ENCODE data around the gene CACNA2D3. TPM values are rescaled to one million over a fixed set of nuclear protein-coding genes. Genes with fewer than 3 reads are reported as not detected.

The CACNA2D3 gene
- total RNA-seq, 1 experiment from 2014 or later, result not detected

DNA sequence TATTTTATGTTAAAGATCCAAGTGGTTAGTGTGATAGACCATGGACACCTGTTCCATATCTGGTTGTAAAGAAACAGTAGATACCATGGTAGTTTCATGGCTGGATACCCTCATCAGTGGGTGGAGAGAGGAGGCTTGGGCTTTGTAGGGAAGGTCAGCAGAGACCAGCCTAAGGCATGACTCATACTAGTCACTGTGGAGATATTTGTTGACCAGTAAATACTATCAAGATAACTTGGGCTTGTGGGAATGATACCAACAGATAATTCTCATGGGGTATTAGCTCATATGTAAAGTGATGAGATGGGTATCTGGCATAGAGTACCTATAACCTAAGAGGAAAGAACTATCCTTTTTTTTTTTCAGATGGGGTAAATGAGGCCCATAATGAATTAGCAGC, 354.5 kb downstream of the CACNA2D3 start:
- DNase-seq (no peak), ATAC-seq (no peak)
- ChIA-PET POLR2A (ENCODE audit: unreplicated experiment) (no interaction called here), CTCF (no interaction called here)
- Histone ChIP-seq H3F3A (ENCODE audit: low read length, unreplicated experiment) (no peaks in the 10 kb centered on the region), H3K9me3 (ENCODE audit: low read length) (0 out of 2 replicates have a peak, but pooled peaks cover 4% of the 10 kb centered on the region), H3K27ac (ENCODE audit: low read length) (no peak overlapping the region), H3K36me3 (ENCODE audit: low read depth, low read length) (no peaks in the 10 kb centered on the region), H3K27me3 (ENCODE audit: low read length) (no peaks in the 10 kb centered on the region), H3K4me1 (ENCODE audit: insufficient read depth, low read length) (no peaks in the 10 kb centered on the region), H2AFZ (ENCODE audit: low read length) (no peak overlapping the region), H3K4me3 (ENCODE audit: low read length) (no peak overlapping the region), H3K9me2 (replicated peaks; ENCODE audit: low read length) (no peaks in the 10 kb centered on the region), H4K20me1 (ENCODE audit: low read length) (no peaks in the 10 kb centered on the region), H3K9ac (ENCODE audit: low read length) (no peak overlapping the region), H3K79me2 (ENCODE audit: low read length) (no peaks in the 10 kb centered on the region), H3K4me2 (ENCODE audit: low read length) (no peak overlapping the region)
- TF ChIP-seq EZH2 (IDR thresholded peaks at IDR 0.05; ENCODE audit: low read length, unreplicated experiment) (no peak), EZH2phosphoT487 (IDR thresholded peaks at IDR 0.05; ENCODE audit: borderline replicate concordance, low read length) (no peak)
- TF ChIP-seq, protein P1, sequence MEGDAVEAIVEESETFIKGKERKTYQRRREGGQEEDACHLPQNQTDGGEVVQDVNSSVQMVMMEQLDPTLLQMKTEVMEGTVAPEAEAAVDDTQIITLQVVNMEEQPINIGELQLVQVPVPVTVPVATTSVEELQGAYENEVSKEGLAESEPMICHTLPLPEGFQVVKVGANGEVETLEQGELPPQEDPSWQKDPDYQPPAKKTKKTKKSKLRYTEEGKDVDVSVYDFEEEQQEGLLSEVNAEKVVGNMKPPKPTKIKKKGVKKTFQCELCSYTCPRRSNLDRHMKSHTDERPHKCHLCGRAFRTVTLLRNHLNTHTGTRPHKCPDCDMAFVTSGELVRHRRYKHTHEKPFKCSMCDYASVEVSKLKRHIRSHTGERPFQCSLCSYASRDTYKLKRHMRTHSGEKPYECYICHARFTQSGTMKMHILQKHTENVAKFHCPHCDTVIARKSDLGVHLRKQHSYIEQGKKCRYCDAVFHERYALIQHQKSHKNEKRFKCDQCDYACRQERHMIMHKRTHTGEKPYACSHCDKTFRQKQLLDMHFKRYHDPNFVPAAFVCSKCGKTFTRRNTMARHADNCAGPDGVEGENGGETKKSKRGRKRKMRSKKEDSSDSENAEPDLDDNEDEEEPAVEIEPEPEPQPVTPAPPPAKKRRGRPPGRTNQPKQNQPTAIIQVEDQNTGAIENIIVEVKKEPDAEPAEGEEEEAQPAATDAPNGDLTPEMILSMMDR (conservative IDR thresholded peaks at IDR 0.05; ENCODE audit: low read depth, low read length), result no peak
- intact Hi-C loops (cut with micrococcal nuclease), result no loop called here
- BruUV-seq (replicated peaks), result no TSS peak

DNA sequence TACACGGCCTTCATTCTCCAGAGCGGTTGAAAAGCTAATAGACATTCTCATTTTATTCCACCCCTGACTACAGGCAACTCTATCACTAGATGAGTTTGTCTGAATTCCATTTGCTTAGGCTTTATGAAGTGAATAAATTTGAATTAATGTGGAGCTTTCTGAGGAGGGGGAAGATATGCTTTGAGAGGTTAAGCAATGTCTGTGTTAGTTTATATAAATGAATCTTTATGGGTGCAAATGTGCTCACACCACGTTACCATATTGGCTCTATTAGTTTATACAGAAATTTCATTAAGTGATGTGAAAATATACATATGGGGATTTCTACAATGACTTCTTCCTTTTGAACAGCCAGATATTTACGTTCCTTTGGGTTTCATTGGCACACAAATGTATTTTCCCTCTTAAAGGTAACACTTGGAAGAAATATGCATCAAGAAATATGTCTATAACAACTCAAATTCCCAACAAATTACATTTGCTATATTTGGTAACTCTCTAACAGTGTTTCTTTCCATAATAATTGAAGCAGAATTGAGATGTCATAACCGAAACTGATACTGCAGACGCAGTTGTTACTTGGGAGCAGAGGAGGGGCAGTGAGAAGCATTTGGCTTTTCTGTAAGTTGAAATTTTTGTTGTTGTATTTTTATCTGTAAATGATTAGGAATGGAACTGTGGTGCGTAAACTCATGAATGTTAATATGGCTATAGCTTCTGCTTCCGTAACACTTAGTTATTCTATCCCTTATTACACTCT, 359.4 kb downstream of the CACNA2D3 start:
- no peaks in the 10 kb centered on the region for H3K4me1 ChIP-seq (ENCODE audit: insufficient read depth, low read length)
- no peaks in the 10 kb centered on the region for H4K20me1 ChIP-seq (ENCODE audit: low read length)
- H3K9me2 ChIP-seq (replicated peaks; ENCODE audit: low read length), result no peaks in the 10 kb centered on the region
- DNase-seq, result no peak
- H3F3A ChIP-seq (ENCODE audit: low read length, unreplicated experiment), result no peaks in the 10 kb centered on the region
- POLR2A ChIA-PET (ENCODE audit: unreplicated experiment), result no interaction called here
- CTCF ChIA-PET, result no interaction called here
- ATAC-seq, result no peak
- no peak for TF ChIP-seq EZH2 (IDR thresholded peaks at IDR 0.05; ENCODE audit: low read length, unreplicated experiment)
- TF ChIP-seq EZH2phosphoT487 (IDR thresholded peaks at IDR 0.05; ENCODE audit: borderline replicate concordance, low read length), result no peak
- TF ChIP-seq, protein P1 (conservative IDR thresholded peaks at IDR 0.05; ENCODE audit: low read depth, low read length), result no peak
- no peak overlapping the region for H2AFZ ChIP-seq (ENCODE audit: low read length)
- no peak overlapping the region for H3K9ac ChIP-seq (ENCODE audit: low read length)
- H3K9me3 ChIP-seq (ENCODE audit: low read length), result no peaks in the 10 kb centered on the region
- H3K4me2 ChIP-seq (ENCODE audit: low read length), result no peak overlapping the region
- H3K36me3 ChIP-seq (ENCODE audit: low read depth, low read length), result no peaks in the 10 kb centered on the region
- H3K4me3 ChIP-seq (ENCODE audit: low read length), result no peak overlapping the region
- H3K79me2 ChIP-seq (ENCODE audit: low read length), result no peaks in the 10 kb centered on the region
- H3K27me3 ChIP-seq (ENCODE audit: low read length), result no peaks in the 10 kb centered on the region
- no TSS peak for BruUV-seq (replicated peaks)
- intact Hi-C loops (cut with micrococcal nuclease), result no loop called here
- no peak overlapping the region for H3K27ac ChIP-seq (ENCODE audit: low read length)

DNA sequence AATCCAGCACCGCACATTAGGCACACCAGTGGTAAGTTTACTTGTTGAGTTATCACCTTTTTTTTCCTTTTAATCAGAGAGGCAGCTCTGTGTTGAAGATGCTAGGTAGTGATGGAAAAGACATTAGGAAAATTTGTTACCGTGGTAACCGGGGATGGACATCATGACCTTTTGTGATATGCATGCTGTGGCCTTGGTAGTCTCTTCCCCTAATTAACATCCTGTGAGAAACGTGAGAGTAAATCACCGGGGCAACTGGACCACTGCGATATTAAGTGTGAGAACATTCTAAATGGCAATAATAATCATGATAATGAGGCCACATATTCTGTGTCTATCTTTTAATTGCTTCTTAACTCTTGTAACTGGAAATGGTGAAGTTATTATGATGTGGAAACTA, 362.0 kb downstream of the CACNA2D3 start:
- no peaks in the 10 kb centered on the region for H4K20me1 ChIP-seq (ENCODE audit: low read length)
- H3K9me2 ChIP-seq (replicated peaks; ENCODE audit: low read length), result no peaks in the 10 kb centered on the region
- intact Hi-C loops (cut with micrococcal nuclease), result no loop called here
- DNase-seq (no peak), ATAC-seq (no peak)
- BruUV-seq (replicated peaks), result no TSS peak
- H3K9ac ChIP-seq (ENCODE audit: low read length), result no peak overlapping the region
- H3F3A ChIP-seq (ENCODE audit: low read length, unreplicated experiment), result no peaks in the 10 kb centered on the region
- CTCF ChIA-PET, result no interaction called here
- H3K36me3 ChIP-seq (ENCODE audit: low read depth, low read length), result no peaks in the 10 kb centered on the region
- no peaks in the 10 kb centered on the region for H3K4me1 ChIP-seq (ENCODE audit: insufficient read depth, low read length)
- H3K4me3 ChIP-seq (ENCODE audit: low read length), result no peak overlapping the region
- TF ChIP-seq EZH2phosphoT487 (IDR thresholded peaks at IDR 0.05; ENCODE audit: borderline replicate concordance, low read length) (no peak), EZH2 (IDR thresholded peaks at IDR 0.05; ENCODE audit: low read length, unreplicated experiment) (no peak)
- TF ChIP-seq, protein P1 (conservative IDR thresholded peaks at IDR 0.05; ENCODE audit: low read depth, low read length), result no peak
- H3K79me2 ChIP-seq (ENCODE audit: low read length), result no peaks in the 10 kb centered on the region
- H3K27me3 ChIP-seq (ENCODE audit: low read length), result no peaks in the 10 kb centered on the region
- no peak overlapping the region for H3K4me2 ChIP-seq (ENCODE audit: low read length)
- no peak overlapping the region for H2AFZ ChIP-seq (ENCODE audit: low read length)
- no peaks in the 10 kb centered on the region for H3K9me3 ChIP-seq (ENCODE audit: low read length)
- POLR2A ChIA-PET (ENCODE audit: unreplicated experiment), result no interaction called here
- no peak overlapping the region for H3K27ac ChIP-seq (ENCODE audit: low read length)
